Stimulated activated CD4-positive, alpha-beta T cell treated with anti-CD3 and anti-CD28 coated beads, Interleukin-4, amount 100 ng/mL, for 24 hours (primary cell): Measurements from ENCODE around the gene ZNF423.

ENCODE experiments used
- DNase-seq: peaks from one replicate; pipeline ENCODE4 v3.0.0-alpha.2; 2020

The ZNF423 gene

DNA sequence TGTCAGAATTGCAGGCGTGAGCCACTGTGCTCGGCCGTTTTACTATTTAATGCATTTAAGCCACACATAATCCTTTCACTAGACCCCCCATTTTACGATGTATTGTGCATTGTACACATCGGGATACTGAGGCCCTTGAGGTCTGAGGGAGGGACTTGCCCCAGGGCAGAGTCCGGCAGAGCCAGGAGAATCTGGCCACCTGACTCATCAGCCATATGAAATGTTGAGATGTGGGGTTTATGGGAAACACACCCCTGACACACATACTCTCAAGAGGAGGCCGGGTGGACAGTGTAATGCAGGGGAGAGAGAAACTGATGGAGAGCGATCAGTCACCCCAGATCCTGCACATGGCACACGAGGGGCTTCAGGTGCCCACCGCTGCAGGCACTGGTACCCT lies 196.6 kb downstream of the ZNF423 start:
- no peak for DNase-seq

DNA sequence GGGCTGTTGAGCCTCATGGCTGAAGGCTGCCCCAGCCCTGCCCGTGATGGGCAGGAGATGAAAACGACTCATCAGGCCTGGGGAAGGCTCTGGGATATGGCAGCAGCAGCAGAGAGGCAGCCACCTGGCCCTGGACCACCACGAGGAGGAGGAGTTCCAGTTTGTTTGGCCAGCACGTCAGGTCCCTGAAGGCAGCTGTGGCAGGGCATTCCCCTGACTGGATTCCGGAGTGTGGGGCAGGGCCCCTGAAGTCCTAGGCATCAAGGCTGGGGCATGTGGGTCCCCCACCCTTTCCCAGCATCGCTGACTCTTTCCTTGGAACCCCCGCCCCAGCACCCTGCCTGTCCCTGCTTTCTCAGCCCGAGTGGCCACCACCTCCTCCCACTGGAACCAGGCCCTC lies 197.4 kb downstream of the ZNF423 start:
- DNase-seq: no peak

DNA sequence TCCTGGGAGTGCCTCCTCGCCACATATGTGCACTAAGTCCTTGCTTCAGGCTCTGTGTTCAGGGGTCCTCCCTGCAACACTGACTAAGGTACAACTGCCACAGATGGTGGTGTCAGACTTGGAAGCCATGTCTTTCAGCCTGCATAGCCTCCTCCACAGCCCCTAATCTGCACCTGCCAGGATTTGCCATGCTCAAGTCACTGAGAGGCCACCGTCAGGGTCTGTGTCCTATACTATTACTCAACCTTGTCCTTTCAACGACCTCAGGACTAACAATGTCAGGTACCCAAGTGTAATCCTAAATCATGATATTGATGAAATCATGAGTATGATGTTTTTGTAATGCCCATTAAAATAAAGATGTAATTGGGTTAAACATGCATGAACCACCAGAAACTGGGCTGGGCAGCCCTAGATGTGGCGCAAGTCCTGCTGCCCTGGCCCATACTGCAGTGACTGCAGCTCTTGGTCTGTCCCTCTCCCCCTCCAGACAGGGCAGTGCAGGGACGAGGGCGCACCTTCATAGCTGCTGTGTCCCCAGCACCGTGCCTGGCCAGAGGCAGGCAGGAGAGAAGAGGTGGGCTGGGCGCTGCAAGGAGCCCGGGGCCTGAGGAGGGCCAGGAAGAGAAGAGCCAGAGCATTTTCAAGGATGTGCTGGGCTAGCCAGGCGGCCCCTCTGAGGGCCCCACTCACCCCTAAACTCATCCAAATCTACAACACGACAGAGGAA lies 198.0 kb downstream of the ZNF423 start:
- no peak for DNase-seq

DNA sequence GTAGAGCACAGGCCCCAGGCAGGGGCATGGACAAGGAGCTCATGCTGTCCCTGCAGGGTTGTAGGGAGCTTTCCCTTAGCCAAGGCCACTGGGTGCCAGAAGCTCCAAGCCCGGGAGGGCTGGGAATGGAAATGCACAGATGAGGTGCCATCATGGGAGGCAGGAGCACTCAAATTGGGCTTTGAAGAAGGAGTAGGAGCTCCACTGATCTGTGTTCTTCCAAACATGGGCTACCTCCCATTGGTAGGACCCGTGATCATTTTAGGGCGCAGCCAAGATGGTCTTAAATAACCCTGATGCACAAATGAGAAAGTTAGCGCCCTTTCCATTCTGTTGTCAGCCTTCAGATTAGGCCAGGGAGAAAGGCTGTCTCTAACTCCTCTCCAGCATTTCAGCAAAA lies 201.5 kb downstream of the ZNF423 start:
- DNase-seq: no peak

DNA sequence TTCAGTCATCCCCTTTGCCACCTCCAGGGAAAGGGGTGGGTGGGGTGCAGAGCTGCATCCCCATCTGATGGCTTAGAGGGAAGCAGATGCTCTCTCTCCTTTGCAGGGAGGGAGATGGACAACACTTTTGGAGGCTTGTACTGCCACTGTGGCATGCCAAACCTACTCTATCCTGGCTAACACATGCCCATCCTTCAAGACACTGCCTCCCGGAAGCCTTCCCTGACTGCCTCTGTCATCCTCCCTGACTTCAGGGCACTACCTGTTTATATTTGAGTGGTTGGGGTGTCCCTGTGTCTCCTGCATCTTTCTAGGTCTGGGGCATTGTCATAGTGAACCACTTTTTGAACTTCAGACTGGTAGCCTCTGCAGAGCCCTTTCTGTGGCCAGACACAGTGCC lies 202.3 kb downstream of the ZNF423 start:
- DNase-seq: no peak

DNA sequence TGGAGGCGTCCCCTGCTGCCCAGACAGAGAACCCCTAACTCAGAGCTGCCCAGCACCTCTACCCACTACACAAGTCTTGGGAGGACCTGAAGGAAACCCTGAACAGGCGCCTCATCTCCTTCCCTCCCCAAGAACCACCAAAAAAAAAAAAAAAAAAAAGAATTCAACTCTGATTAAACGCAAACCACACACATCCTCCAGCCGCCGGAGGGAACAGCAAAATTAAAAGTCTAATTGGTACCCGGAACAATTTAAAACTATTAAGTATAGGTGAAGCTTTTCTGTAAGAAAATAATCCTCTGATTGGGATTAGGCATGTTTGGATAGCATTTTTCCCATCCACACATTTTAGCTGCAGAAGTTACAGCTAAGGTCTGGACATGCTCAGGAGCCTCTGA lies 202.7 kb downstream of the ZNF423 start:
- no peak for DNase-seq

DNA sequence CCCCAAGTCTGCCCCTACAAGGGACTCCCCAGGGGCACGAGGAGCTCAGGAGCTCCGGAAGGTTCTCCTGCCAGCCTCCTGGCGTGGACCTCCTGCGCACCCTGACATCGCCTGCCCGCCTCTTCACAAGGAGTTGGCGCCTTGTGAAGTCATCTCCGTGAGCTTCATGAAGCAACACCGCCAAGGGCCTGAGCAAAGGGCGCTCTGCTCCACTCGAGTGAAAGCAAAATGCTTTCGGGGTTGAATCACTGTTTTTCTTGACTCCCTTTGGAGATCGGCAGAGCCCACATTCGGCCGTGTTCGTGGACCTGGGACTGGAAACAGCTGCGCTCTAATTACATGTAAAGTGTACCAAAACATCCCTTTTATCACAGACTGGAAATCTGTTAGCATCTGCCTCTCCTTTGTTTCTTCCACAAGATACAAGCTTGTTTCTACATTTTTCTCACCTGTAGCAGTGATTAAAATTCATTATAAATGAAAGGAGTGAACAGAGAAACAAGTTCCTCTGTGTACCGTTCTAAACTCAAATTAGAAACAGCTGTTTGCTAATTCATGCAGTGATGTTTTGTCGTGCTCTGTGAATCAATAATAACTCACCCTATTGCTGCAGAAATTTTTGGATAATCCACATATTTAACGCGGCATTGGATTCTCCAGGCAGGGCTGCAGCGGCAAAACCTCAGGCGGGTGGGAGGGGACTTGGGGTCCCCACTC lies 203.3 kb downstream of the ZNF423 start:
- no peak for DNase-seq

DNA sequence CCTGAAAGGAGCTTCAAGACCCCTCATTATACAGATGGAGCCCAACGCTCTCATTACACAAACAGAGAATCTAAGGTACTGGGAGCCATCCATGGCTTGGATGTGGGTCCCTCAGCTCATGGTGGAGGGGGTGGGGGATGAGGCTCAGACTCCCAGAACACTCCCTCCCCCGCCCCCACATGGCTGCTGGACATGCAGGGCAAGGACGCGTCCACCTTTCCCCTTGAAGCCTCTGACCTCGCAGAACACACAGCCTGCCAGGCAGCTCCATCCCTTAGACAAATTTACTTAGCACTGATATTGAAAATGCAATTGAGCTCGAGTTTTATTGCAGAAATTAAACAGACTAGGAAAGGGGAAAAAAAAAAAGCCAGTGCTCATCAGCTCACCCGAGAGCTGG lies 203.9 kb downstream of the ZNF423 start:
- no peak for DNase-seq

DNA sequence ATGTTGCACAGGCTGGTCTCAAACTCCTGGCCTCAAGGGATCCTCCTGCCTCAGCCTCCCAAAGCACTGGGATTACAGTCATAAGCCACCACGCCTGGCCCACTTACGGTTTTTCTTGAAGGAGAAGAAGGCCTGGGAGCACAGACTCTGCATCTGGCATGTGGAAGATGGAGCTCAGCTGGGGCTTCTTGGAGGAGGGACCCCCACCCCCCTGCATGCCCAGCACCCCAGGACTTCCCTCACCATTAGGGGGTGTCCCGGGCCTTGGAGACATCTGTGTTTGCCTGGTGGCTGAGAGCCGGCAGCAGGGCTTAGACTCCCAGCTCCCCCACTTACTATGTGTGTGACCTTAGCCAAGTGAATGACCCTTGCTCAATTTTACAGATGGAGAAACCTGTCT lies 204.7 kb downstream of the ZNF423 start:
- no peak for DNase-seq

DNA sequence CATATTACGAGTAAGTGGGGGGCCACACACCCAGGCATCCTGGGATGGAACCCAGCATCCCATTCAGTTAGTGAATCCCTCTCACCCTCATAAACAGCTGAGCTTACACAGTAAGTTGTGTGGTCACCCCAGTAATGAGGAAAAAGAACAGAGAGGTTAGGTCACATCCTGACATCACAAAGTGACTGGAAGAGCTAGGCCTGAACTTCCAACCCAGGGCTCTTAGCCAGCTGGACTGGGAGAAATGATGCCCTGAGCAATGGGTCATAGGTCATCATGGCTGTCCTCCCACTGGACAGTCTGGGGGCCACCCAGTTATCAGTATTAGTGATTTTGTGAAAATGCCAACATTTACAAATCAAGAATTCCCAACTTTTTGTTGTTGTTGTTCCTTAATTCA lies 205.3 kb downstream of the ZNF423 start:
- DNase-seq: no peak

DNA sequence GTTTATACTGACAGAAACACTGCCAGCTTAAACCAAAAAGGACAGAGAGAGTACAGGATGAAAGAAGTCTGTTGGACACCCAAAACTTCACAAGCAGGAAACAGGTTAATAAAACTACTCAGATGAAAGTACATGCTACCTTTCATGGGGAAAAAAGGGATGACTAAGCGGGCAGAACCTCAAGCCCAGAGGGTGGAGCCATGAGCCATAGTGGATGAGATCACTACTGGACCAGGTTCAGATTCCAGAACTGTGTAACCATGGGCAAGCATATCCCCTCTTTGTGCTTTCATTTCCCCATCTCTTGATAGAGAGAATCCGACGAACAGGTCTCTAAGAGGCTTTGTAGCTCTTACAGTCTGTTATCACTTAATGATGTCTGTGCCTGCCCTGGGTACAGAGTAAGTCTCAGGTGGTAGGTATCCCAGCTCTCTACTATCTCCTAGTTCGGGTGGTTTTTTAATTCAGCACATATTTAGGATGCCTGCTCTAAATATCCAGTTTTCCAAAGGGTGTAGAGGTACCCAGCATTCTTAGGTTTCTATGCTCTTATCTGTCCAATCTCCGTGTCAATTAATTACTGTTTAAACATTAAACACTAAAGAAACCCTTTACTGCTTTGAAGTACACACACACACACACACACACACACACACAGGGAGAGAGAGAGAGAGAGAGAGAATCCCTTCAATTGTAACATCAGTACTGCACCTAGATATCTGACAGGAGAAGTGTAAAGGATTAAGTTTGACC lies 206.7 kb downstream of the ZNF423 start:
- no peak for DNase-seq

DNA sequence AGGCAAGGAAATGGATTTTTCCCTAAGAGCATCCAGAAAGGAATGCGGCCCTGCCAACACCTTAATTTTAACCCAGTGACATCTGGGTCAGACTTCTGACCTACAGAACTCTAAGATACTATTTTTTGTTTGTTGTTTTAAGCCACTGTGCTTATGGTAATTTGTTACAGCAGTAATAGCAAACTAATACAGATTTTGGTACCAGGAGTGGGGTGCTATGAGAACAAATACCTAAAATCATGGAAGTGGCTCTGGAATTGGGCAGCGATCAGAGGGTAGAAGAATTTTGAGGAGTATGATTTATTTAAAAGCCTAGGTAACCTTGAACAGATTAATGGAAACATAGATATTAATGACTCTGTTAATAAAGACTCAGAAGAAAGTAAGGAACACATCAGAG lies 208.2 kb downstream of the ZNF423 start:
- DNase-seq: no peak

DNA sequence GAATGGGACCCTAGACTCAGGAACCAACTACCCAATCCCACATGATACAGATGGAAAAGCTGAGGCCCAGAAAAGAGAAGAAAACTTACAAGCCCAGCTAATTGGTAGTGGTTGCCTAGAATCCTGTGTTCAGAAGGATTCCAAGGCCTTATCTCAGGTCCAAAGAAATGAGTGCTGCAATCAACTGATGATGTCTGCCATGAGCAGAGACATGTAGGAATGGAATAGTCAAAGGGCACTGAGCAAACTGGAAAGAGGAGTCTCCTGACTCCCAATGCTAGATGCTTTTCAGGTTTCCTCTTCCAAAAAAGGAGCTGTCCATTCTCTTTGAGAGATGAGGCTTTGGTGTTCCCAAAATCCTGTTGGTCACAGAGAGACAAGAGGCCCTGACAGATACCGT lies 210.6 kb downstream of the ZNF423 start:
- no peak for DNase-seq

DNA sequence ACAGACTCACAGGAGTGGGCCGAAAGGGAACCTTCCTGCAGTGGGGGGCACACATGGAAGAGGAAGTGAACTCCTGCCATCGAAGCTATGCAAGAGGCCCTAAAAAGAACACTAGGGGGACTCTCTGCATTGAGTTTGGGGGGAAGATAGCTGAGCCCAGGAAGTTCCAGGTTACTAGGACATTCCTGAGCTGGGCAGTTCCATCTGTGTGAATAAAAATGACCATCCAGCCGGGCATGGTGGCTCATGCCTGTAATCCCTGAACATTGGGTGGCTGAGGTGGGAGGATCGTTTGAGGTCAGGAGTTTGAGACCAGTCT lies 211.8 kb downstream of the ZNF423 start:
- no peak for DNase-seq

DNA sequence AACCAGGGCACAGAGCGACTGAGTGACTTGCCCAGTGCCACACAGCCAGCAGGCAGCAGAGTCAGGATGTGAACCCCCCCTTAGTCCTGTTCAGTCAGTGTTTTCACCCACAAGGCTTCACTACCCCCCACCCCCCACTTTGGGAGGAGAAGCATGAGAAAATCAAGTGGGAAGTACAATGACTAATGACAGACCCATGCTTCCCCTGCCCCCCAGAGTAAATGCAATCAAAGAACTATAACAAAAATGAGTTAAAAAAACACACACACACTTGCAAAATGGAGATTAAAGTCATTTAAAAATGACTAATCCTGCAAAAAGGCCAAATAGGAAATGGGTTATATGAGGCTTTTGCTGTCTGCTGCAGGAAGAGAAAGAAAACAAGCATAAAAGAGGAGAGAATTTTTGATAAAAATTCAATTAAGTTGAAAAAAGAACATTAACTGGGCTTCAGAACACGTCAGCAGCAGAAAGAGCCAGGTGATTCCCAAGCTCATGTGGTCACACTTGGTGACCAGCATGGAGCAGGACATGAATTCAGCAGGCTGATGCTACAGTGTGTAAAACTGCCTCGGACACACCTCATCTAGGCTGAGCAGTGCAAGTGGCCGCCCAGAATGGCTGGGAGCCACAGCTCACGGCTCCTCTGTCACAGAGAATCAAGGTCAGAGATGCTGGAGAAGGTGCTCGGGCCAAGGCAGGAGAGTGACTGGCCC lies 212.3 kb downstream of the ZNF423 start:
- no peak for DNase-seq

DNA sequence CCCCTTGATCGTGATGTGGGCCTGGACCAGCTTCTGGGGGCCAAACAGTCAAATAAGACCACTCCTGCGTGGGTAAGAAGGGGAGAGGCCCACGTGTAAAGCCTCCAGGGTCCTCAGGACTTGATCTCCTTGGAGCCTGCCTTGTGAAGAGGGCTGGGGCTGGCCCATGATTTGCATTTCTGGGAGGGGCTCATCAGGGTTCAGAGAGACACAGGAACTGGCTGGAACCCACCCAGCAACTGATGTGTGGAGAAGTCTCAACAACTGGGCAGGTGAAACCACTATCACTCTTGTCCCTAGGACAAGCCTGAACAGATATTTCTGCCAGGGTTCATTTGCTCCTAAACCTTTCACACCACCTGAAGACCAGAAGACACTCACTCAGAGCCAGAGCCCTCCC lies 214.7 kb downstream of the ZNF423 start:
- DNase-seq: no peak

DNA sequence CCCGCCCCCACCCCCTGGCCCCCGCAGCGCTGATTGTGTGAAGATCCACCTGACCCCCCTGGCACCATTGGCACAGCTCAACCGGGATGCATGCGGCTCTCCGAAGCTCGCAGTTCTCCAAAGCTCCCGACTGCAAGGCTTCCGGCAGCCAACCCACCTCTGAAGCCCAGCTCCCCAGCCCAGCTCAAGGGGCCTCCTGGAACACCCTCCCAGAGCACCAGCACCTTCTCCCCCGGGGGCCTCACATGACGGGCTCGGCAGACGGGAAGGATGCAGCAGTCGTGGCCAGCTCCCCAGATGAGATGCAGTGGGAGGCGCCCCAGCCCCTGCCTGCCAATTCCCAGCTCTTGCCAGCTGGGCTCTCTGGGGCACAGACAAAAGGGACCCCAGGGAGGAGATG lies 215.3 kb downstream of the ZNF423 start:
- DNase-seq: no peak

DNA sequence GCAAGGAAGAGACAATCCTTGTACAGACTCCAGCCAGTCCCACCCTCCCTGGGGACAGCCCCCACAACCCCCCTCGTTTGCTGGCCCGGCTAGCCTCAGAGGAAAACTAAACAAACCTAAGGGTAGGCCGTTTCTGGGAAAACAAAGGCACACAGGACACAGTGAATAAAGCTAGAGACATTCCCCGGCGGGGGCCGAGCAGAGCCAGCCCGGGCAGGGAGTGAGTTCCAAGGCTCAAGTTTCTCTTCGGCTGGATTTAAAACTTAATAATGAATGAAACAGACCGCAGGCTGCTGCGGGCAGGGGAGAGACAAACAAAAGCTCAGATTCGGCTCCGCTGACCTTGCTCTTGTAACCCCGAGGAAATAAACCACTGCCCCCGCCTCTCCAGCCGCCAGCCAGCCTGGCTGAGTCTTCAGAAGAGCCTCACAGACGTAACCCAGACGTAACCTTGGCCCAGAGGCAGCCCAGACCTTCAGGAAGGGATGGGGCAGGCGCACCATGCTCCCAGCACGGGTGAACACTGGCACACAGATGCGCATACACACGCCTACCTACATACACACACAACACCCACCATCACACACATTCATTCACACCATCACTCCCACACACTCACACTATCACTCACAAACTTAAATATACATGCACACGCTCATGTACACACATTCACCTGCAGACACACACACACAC lies 216.0 kb downstream of the ZNF423 start:
- DNase-seq: no peak

DNA sequence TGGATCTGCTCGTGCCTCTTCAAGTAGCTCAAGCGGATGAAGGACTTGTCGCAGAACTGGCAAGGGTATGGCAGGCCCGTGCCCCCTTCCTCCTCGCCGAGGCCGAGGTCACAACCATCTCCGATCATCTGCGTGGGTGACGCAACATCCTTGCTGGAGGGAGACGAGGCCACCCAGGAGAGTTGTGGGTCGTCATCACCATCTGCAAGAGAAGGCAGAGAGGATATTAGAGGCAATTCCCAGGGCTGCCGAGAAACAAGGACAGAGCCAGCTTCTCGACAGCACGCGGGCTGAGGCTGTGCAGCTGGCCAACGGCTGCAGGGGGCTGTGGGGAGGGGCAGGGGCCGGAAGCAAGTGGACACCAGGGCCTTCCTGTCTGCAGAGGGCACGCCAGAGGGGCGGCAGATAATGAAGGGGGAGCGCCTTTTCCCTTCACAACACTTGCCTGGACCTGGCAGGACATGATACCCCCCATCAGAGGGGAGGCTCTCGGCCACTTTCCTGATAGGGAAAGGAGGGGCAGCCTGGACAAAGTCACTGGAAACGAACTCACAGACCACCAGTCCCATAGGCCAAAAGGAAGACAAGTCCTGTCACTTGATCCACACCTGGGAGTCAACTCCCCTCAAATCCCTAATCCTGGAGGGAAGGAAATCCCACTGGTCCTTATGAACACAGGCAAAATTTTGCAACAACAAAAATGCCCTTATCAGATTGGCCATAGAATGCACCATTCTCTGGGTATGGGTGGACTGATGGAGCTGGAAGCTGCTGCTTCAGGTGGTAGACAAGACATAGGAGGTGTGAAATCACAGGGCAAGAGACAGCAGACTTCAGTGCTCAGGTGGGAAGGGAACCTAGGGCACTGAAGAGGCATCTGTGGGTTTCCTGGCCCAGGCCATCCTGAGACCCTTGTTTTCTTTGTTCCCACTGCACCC lies 217.0 kb downstream of the ZNF423 start:
- DNase-seq: no peak

DNA sequence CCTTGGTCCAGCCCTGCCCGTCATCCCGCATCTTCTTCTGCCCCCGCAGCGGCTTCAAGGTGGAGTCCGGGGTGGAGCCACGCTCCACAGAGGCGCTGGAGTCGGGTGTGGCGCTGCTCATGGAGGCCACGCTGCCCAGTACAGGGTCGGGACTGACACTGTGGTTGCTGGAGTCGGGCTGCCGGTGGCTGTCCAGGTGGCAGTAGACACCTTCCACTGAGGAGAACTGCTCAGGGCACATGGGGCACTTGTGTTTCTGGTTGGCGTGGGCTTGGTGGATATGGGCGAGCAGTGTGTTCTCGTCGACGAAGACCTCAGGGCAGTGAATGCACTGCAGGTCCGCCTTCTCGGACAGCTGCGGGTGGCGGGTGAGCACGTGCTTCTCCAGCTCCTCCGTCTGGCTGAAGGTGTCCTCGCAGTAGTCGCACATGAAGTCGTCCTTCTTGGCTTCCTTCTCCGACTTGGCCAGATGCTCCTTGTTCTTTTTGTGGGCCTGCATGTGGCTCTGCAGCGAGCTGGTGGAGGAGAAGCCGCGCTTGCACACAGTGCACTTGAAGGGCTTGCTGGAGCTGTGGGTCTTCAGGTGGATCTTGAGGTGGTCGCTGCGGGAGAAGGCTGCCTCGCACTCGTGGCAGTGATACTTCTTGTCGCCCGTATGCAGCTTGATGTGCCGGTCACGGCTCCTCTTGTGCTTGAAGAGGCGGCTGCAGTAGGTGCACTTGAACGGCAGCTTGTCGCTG lies 217.8 kb downstream of the ZNF423 start:
- no peak for DNase-seq

DNA sequence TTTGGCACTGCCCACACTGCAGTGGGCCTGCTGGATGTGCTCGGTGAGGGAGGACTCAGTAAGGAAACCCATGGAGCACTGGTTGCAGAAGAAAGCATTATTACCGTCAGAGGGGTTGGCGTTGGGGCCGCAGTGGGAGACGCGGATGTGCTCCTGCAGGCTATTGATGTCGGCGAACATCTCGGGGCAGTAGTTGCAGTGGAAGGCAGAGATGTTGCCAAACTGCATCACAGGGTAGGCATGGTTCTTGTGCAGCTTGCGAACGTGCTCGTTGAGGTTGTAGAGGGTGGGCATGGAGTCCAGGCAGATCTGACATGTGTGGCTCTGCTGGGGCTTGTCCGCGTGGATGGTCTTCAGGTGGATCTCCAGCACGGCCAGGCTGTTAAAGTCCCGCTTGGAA lies 218.4 kb downstream of the ZNF423 start:
- no peak for DNase-seq
